ENCODE results near the gene NTMT1.
"Not testable (repeated sequence)": the region's sequence is repeated elsewhere in the genome, so short reads cannot be mapped to it uniquely, and the experiment has no call there.

Gene NTMT1

DNA sequence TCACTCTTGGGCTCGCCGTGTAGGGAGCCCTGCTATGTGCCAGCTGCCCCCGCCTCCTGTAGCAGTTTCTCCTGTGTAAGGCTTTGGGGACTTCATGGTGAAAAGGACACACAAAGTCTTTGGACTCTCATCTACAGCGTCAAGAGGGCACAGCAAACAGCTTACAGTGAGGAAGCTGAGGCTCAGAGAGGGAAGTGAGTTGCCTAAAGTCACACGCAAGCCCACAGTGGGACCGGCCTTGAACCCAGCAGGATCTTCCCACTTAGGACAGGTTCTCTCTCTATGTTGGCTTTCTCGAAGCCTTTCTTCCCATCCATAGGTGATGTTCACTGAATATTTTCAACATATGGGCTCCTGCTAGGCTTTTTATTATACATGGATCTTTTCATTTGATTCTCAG is 29.7 kb downstream of the NTMT1 start:
- TF ChIP-seq, protein P1, sequence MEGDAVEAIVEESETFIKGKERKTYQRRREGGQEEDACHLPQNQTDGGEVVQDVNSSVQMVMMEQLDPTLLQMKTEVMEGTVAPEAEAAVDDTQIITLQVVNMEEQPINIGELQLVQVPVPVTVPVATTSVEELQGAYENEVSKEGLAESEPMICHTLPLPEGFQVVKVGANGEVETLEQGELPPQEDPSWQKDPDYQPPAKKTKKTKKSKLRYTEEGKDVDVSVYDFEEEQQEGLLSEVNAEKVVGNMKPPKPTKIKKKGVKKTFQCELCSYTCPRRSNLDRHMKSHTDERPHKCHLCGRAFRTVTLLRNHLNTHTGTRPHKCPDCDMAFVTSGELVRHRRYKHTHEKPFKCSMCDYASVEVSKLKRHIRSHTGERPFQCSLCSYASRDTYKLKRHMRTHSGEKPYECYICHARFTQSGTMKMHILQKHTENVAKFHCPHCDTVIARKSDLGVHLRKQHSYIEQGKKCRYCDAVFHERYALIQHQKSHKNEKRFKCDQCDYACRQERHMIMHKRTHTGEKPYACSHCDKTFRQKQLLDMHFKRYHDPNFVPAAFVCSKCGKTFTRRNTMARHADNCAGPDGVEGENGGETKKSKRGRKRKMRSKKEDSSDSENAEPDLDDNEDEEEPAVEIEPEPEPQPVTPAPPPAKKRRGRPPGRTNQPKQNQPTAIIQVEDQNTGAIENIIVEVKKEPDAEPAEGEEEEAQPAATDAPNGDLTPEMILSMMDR (IDR thresholded peaks at IDR 0.05; ENCODE audit: low read depth, low read length), result no peak
- TF ChIP-seq EZH2phosphoT487 (IDR thresholded peaks at IDR 0.05; ENCODE audit: low read depth), result no peak
- Histone ChIP-seq H3K27ac (ENCODE audit: low read length) (no peak overlapping the region), H3K79me2 (ENCODE audit: low read length) (no peaks in the 10 kb centered on the region), H3K4me3 (ENCODE audit: low read length) (no peak overlapping the region), H2AFZ (ENCODE audit: low read depth, low read length) (no peak overlapping the region), H3K9me3 (ENCODE audit: insufficient read depth, low read length) (no peaks in the 10 kb centered on the region), H3K36me3 (replicated peaks; ENCODE audit: low read depth, low read length) (no peaks in the 10 kb centered on the region), H4K20me1 (ENCODE audit: insufficient read depth, low read length) (no peaks in the 10 kb centered on the region), H3K4me1 (ENCODE audit: low read length) (no peaks in the 10 kb centered on the region), H3K27me3 (ENCODE audit: low read depth, low read length) (no peaks in the 10 kb centered on the region), H3K4me2 (ENCODE audit: low read length) (no peak overlapping the region), H3K9ac (ENCODE audit: low read length) (no peak overlapping the region)

DNA sequence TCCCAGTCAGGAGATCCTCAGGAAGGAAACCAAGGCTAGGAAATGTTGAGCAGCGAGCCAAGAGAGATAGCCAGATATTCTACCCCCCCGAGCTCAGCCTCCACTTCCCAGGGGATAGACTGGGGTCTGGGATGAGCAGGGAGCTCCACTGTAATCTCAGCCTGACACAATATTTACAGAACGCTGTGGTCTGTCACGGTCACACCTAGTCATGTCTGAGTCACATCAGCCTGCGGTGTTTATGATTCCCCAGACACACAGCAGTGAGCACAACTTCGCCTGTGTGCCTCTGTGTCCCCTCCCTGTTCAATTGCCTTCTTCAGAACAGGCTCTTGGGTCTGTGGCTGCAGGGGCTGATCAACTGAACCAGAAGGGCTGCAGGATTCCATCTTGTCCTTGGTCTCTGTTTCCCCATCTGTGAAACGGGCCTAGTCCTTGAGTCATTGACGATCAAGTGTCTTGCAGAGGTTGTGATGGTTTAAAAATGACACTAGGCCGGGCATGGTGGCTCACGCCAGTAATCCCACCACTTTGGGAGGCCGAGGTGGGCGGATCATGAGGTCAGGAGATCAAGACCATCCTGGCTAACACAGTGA is 30.9 kb downstream of the NTMT1 start:
- Histone ChIP-seq H3K4me1 (ENCODE audit: low read length) (no peaks in the 10 kb centered on the region), H3K4me2 (ENCODE audit: low read length) (no peak overlapping the region), H4K20me1 (ENCODE audit: insufficient read depth, low read length) (no peaks in the 10 kb centered on the region), H2AFZ (ENCODE audit: low read depth, low read length) (no peak overlapping the region), H3K36me3 (replicated peaks; ENCODE audit: low read depth, low read length) (no peaks in the 10 kb centered on the region), H3K4me3 (ENCODE audit: low read length) (no peak overlapping the region), H3K27ac (ENCODE audit: low read length) (no peak overlapping the region), H3K9me3 (ENCODE audit: insufficient read depth, low read length) (no peaks in the 10 kb centered on the region), H3K27me3 (ENCODE audit: low read depth, low read length) (no peaks in the 10 kb centered on the region), H3K79me2 (ENCODE audit: low read length) (no peaks in the 10 kb centered on the region), H3K9ac (ENCODE audit: low read length) (no peak overlapping the region)
- TF ChIP-seq, protein P1 (IDR thresholded peaks at IDR 0.05; ENCODE audit: low read depth, low read length), result no peak
- TF ChIP-seq EZH2phosphoT487 (IDR thresholded peaks at IDR 0.05; ENCODE audit: low read depth), result no peak

DNA sequence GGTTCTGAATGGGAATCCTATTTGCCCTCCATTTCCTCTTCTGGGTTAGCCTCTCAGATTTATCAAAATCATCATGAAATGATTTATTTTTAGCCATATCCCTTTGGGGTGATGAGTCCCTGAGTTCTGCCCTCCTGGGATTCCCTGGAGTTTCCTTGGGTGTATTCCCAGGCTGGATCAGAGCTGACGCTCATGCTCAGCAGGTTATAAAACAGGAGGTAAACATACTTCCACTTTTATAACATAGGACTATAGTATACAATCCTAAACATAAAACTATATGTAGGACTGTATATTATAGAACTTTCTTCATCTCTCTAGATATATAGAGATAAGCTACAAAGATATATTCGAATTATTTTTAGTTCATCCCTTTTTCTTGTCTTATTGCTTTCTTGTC is 35.1 kb downstream of the NTMT1 start:
- H3K4me3 ChIP-seq (ENCODE audit: low read length), result no peak overlapping the region
- no peaks in the 10 kb centered on the region for H4K20me1 ChIP-seq (ENCODE audit: insufficient read depth, low read length)
- no peaks in the 10 kb centered on the region for H3K4me1 ChIP-seq (ENCODE audit: low read length)
- TF ChIP-seq EZH2phosphoT487 (IDR thresholded peaks at IDR 0.05; ENCODE audit: low read depth), result no peak
- TF ChIP-seq, protein P1 (IDR thresholded peaks at IDR 0.05; ENCODE audit: low read depth, low read length), result no peak
- H3K9ac ChIP-seq (ENCODE audit: low read length), result no peak overlapping the region
- no peaks in the 10 kb centered on the region for H3K27me3 ChIP-seq (ENCODE audit: low read depth, low read length)
- H3K4me2 ChIP-seq (ENCODE audit: low read length), result no peak overlapping the region
- no peaks in the 10 kb centered on the region for H3K9me3 ChIP-seq (ENCODE audit: insufficient read depth, low read length)
- H3K79me2 ChIP-seq (ENCODE audit: low read length), result no peaks in the 10 kb centered on the region
- H2AFZ ChIP-seq (ENCODE audit: low read depth, low read length), result no peak overlapping the region
- H3K36me3 ChIP-seq (replicated peaks; ENCODE audit: low read depth, low read length), result no peaks in the 10 kb centered on the region
- no peak overlapping the region for H3K27ac ChIP-seq (ENCODE audit: low read length)

DNA sequence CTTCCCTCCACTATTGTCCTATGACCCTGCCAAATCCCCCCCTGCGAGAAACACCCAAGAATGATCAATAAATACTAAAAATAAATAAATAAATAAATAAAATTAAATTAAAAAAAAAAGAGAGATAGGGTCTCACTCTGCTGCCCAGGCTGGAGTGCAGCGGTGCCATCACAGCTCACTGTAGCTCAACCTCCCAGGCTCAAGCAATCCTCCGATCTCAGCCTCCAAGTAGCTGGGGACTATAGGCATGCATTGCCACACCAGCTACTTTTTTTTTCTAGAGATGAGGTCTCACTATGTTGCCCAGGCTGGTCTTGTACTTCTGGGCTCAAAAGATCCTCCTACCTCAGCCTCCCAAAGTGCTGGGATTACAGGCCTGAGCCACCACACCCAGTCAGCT is 36.3 kb downstream of the NTMT1 start:
- not testable (repeated sequence) for H3K79me2 ChIP-seq (ENCODE audit: low read length); H2AFZ ChIP-seq (ENCODE audit: low read depth, low read length); H3K36me3 ChIP-seq (replicated peaks; ENCODE audit: low read depth, low read length); H3K9me3 ChIP-seq (ENCODE audit: insufficient read depth, low read length); H3K9ac ChIP-seq (ENCODE audit: low read length); H4K20me1 ChIP-seq (ENCODE audit: insufficient read depth, low read length); H3K4me2 ChIP-seq (ENCODE audit: low read length); H3K4me1 ChIP-seq (ENCODE audit: low read length); H3K27ac ChIP-seq (ENCODE audit: low read length); H3K27me3 ChIP-seq (ENCODE audit: low read depth, low read length); H3K4me3 ChIP-seq (ENCODE audit: low read length)
